ENCODE data around the gene KLF6.

The KLF6 gene

GRCh38 chr10:3790272-3790671 is 5.3 kb upstream of the KLF6 start:
- H3F3A ChIP-seq (ENCODE audit: insufficient read depth): no peaks in the 10 kb centered on the region
- H3K9me2 ChIP-seq (replicated peaks; ENCODE audit: insufficient read depth, low read length): no peaks in the 10 kb centered on the region
- no peak overlapping the region for H3K4me2 ChIP-seq (ENCODE audit: low read depth, low read length, poor library complexity, severe bottlenecking)
- H4K20me1 ChIP-seq (ENCODE audit: low read depth, low read length): no peaks in the 10 kb centered on the region
- no peak overlapping the region for H3K9ac ChIP-seq (ENCODE audit: low read length)
- no peak overlapping the region for H3K27ac ChIP-seq (ENCODE audit: low read depth, low read length)
- H2AFZ ChIP-seq (ENCODE audit: low read depth, low read length, severe bottlenecking): no peak overlapping the region
- H3K4me3 ChIP-seq (ENCODE audit: insufficient read depth, low read length, poor library complexity, severe bottlenecking): no peak overlapping the region
- H3K27me3 ChIP-seq (ENCODE audit: low read length): no peaks in the 10 kb centered on the region
- no peak for TF ChIP-seq CTCF (IDR thresholded peaks at IDR 0.05; ENCODE audit: insufficient read depth, low read length, poor library complexity, severe bottlenecking)
- TF ChIP-seq EZH2phosphoT487 (conservative IDR thresholded peaks at IDR 0.05; ENCODE audit: low read length): no peak
- H3K79me2 ChIP-seq (ENCODE audit: insufficient read depth, low read length): no peaks in the 10 kb centered on the region
- no peaks in the 10 kb centered on the region; the same call in 1 of the 2 replicates for H3K36me3 ChIP-seq (ENCODE audit: low read length)
- no peaks in the 10 kb centered on the region for H3K9me3 ChIP-seq (ENCODE audit: insufficient read depth, low read length)

GRCh38 chr10:3789621-3790020 is 4.6 kb upstream of the KLF6 start:
- H3K9ac ChIP-seq (ENCODE audit: low read length): no peak overlapping the region
- H3K79me2 ChIP-seq (ENCODE audit: insufficient read depth, low read length): peaks cover 3% of the 10 kb centered on the region
- H3K27ac ChIP-seq (ENCODE audit: low read depth, low read length): no peak overlapping the region
- H3K36me3 ChIP-seq (ENCODE audit: low read length): no peaks in the 10 kb centered on the region; the same call in 1 of the 2 replicates
- no peaks in the 10 kb centered on the region for H3F3A ChIP-seq (ENCODE audit: insufficient read depth)
- no peak overlapping the region for H3K4me2 ChIP-seq (ENCODE audit: low read depth, low read length, poor library complexity, severe bottlenecking)
- H3K9me2 ChIP-seq (replicated peaks; ENCODE audit: insufficient read depth, low read length): no peaks in the 10 kb centered on the region
- no peaks in the 10 kb centered on the region for H3K9me3 ChIP-seq (ENCODE audit: insufficient read depth, low read length)
- no peak overlapping the region for H3K4me3 ChIP-seq (ENCODE audit: insufficient read depth, low read length, poor library complexity, severe bottlenecking)
- H4K20me1 ChIP-seq (ENCODE audit: low read depth, low read length): no peaks in the 10 kb centered on the region
- no peak overlapping the region for H2AFZ ChIP-seq (ENCODE audit: low read depth, low read length, severe bottlenecking)
- H3K27me3 ChIP-seq (ENCODE audit: low read length): no peaks in the 10 kb centered on the region
- TF ChIP-seq EZH2phosphoT487 (conservative IDR thresholded peaks at IDR 0.05; ENCODE audit: low read length) (no peak), CTCF (IDR thresholded peaks at IDR 0.05; ENCODE audit: insufficient read depth, low read length, poor library complexity, severe bottlenecking) (no peak)

- H3K27me3 ChIP-seq (ENCODE audit: low read length): no peaks in the 10 kb centered on the region
- no peaks in the 10 kb centered on the region for H4K20me1 ChIP-seq (ENCODE audit: low read depth, low read length)
- H3K9me3 ChIP-seq (ENCODE audit: insufficient read depth, low read length): no peaks in the 10 kb centered on the region
- no peak overlapping the region for H2AFZ ChIP-seq (ENCODE audit: low read depth, low read length, severe bottlenecking)
- peaks cover 3% of the 10 kb centered on the region; the same call in 1 of the 2 replicates for H3F3A ChIP-seq (ENCODE audit: insufficient read depth)
- H3K79me2 ChIP-seq (ENCODE audit: insufficient read depth, low read length): peaks cover 21% of the 10 kb centered on the region
- no peak overlapping the region for H3K9ac ChIP-seq (ENCODE audit: low read length)
- H3K27ac ChIP-seq (ENCODE audit: low read depth, low read length): no peak overlapping the region
- no peaks in the 10 kb centered on the region; the same call in 1 of the 2 replicates for H3K36me3 ChIP-seq (ENCODE audit: low read length)
- H3K4me2 ChIP-seq (ENCODE audit: low read depth, low read length, poor library complexity, severe bottlenecking): no peak overlapping the region
- TF ChIP-seq EZH2phosphoT487 (conservative IDR thresholded peaks at IDR 0.05; ENCODE audit: low read length) (no peak), CTCF (IDR thresholded peaks at IDR 0.05; ENCODE audit: insufficient read depth, low read length, poor library complexity, severe bottlenecking) (no peak)
- H3K4me3 ChIP-seq (ENCODE audit: insufficient read depth, low read length, poor library complexity, severe bottlenecking): no peak overlapping the region
- no peaks in the 10 kb centered on the region for H3K9me2 ChIP-seq (replicated peaks; ENCODE audit: insufficient read depth, low read length)
Measured at GRCh38 chr10:3787816-3788215, 2.8 kb upstream of the KLF6 start.
